ENCODE results near the gene NPTX2.

The NPTX2 gene, protein sequence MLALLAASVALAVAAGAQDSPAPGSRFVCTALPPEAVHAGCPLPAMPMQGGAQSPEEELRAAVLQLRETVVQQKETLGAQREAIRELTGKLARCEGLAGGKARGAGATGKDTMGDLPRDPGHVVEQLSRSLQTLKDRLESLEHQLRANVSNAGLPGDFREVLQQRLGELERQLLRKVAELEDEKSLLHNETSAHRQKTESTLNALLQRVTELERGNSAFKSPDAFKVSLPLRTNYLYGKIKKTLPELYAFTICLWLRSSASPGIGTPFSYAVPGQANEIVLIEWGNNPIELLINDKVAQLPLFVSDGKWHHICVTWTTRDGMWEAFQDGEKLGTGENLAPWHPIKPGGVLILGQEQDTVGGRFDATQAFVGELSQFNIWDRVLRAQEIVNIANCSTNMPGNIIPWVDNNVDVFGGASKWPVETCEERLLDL

GRCh38 chr7:98617051-98617959 lies at the start of gene NPTX2:
Gene NPTX2, plus strand, starts transcription at chr7:98617285. Its CDS starts 177 bp downstream, at chr7:98617462.
- DNase-seq (ENCODE audit: low spot score) (no peak), ATAC-seq (ENCODE audit: low read depth) (peak; percentile 71)
- Histone ChIP-seq H3K27me3 (ENCODE audit: insufficient read depth, poor library complexity, severe bottlenecking) (peaks cover 72% of the 10 kb centered on the region), H3K4me3 (ENCODE audit: severe bottlenecking) (peak within 1 kb of the TSS; percentile 26), H3K27ac (ENCODE audit: poor library complexity, severe bottlenecking) (no peak within 1 kb of the TSS), H3K36me3 (ENCODE audit: low read depth) (no peaks in the 10 kb centered on the region), H3K4me1 (ENCODE audit: insufficient read depth, poor library complexity, severe bottlenecking) (no peaks in the 10 kb centered on the region), H3K9me3 (ENCODE audit: severe bottlenecking) (no peaks in the 10 kb centered on the region)
- peak; percentile 50 for TF ChIP-seq CTCF (IDR thresholded peaks at IDR 0.05; ENCODE audit: poor library complexity, severe bottlenecking)

- Histone ChIP-seq H3K4me1 (ENCODE audit: insufficient read depth, poor library complexity, severe bottlenecking) (peaks cover 22% of the 10 kb centered on the region), H3K9me3 (ENCODE audit: severe bottlenecking) (no peaks in the 10 kb centered on the region), H3K36me3 (ENCODE audit: low read depth) (no peaks in the 10 kb centered on the region), H3K4me3 (ENCODE audit: severe bottlenecking) (no peak overlapping the region), H3K27me3 (ENCODE audit: insufficient read depth, poor library complexity, severe bottlenecking) (no peaks in the 10 kb centered on the region), H3K27ac (ENCODE audit: poor library complexity, severe bottlenecking) (peak overlapping the region; percentile 65)
- ATAC-seq (ENCODE audit: low read depth) (no peak), DNase-seq (ENCODE audit: low spot score) (no peak)
- TF ChIP-seq CTCF (IDR thresholded peaks at IDR 0.05; ENCODE audit: poor library complexity, severe bottlenecking) = no peak
These were observed 49.1 kb upstream of the NPTX2 start for GRCh38 chr7:98567991-98568390.

- no peak for TF ChIP-seq CTCF (IDR thresholded peaks at IDR 0.05; ENCODE audit: poor library complexity, severe bottlenecking)
- no peak overlapping the region for H3K4me3 ChIP-seq (ENCODE audit: severe bottlenecking)
- no peak for ATAC-seq (ENCODE audit: low read depth)
- DNase-seq (ENCODE audit: low spot score) = no peak
- no peaks in the 10 kb centered on the region for H3K27me3 ChIP-seq (ENCODE audit: insufficient read depth, poor library complexity, severe bottlenecking)
- H3K9me3 ChIP-seq (ENCODE audit: severe bottlenecking) = no peaks in the 10 kb centered on the region
- H3K27ac ChIP-seq (ENCODE audit: poor library complexity, severe bottlenecking) = peak overlapping the region; percentile 18
- H3K4me1 ChIP-seq (ENCODE audit: insufficient read depth, poor library complexity, severe bottlenecking) = peaks cover 22% of the 10 kb centered on the region
- no peaks in the 10 kb centered on the region for H3K36me3 ChIP-seq (ENCODE audit: low read depth)
These were observed 48.2 kb upstream of the NPTX2 start for GRCh38 chr7:98568891-98569290.

- H3K27me3 ChIP-seq (ENCODE audit: insufficient read depth, poor library complexity, severe bottlenecking) = no peaks in the 10 kb centered on the region
- no peak for DNase-seq (ENCODE audit: low spot score)
- H3K4me3 ChIP-seq (ENCODE audit: severe bottlenecking) = no peak overlapping the region
- H3K4me1 ChIP-seq (ENCODE audit: insufficient read depth, poor library complexity, severe bottlenecking) = peaks cover 22% of the 10 kb centered on the region
- no peak for ATAC-seq (ENCODE audit: low read depth)
- peak overlapping the region; percentile 18 for H3K27ac ChIP-seq (ENCODE audit: poor library complexity, severe bottlenecking)
- no peak for TF ChIP-seq CTCF (IDR thresholded peaks at IDR 0.05; ENCODE audit: poor library complexity, severe bottlenecking)
- no peaks in the 10 kb centered on the region for H3K36me3 ChIP-seq (ENCODE audit: low read depth)
- no peaks in the 10 kb centered on the region for H3K9me3 ChIP-seq (ENCODE audit: severe bottlenecking)
These were observed 47.3 kb upstream of the NPTX2 start for GRCh38 chr7:98569691-98570337.
